Left colon (tissue), 2 donors: ENCODE results near the gene MEP1A. TPM values are rescaled to one million over a fixed set of nuclear protein-coding genes. Genes with fewer than 3 reads are reported as not detected.
"Not testable (repeated sequence)": the region's sequence is repeated elsewhere in the genome, so short reads cannot be mapped to it uniquely, and the experiment has no call there.

ENCODE experiments used
- ATAC-seq: fragments of 200-7000 bp; cut with Tn5 transposase; one replicate; pipeline ENCODE4 v1.9.1; 2020; ENCODE audit warnings: mild to moderate bottlenecking, moderate library complexity
- DNase-seq, 2 donors: peaks; one replicate each; pipeline ENCODE4 v3.0.0-alpha.2; 2020
- intact Hi-C, 2 donors: fragments of 100-400 bp; cut with DNase I in 1 of 2; cut with micrococcal nuclease in 1 of 2; formaldehyde crosslinking; loops; one replicate each; pipeline versions ENCODE4 v1.11.2 to v1.14.0; 2022; cut with DNase I, micrococcal nuclease
- total RNA-seq, 2 donors: library from RNA; stranded (reverse); fragmentation: NEBNext Ultra II Directional; extraction: Animal tissue kit (Norgen Biotek cat#: 25700); gene quantifications; one replicate each; pipeline ENCODE4 v1.2.1, GENCODE V29; 2021
- donor health status: DM: no; HTN: no; CAD: no.
- donor health status: DM: yes; HTN: yes; CAD: no.

Gene MEP1A
- total RNA-seq, 2 donors from 2014 or later = 197 to 412 TPM

DNA sequence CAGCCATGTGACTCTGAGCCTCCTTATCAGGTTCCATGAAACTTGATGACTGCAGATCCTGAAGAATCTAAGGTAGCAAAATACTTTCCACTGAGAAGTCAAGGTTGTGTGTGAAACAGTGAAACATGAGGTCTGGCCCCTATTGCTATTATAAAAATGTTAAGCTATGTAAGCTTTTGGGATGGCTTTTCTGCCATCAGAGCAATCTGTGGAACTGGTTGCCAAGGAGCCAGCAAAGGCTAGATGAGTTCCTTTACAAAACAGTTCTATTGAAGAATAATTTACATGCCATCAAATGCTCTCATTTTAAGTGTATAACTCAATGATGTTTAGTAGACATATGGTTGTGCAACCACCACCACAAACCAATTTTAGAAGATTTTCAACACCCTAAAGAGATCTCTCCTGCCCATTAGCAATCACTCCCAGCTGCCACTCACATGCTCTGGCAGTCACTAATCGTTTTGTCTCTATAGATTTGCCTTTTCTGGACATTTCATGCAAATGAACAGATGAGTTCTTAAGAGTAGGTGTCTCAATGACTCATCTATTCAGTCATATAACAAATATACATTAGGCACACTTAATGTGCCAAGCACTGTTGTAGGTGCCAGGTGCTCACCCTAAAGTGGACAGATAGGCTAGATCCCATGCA is 19.9 kb upstream of the MEP1A start:
- ATAC-seq (no peak), DNase-seq (no peak)
- intact Hi-C loops = no loop called here

DNA sequence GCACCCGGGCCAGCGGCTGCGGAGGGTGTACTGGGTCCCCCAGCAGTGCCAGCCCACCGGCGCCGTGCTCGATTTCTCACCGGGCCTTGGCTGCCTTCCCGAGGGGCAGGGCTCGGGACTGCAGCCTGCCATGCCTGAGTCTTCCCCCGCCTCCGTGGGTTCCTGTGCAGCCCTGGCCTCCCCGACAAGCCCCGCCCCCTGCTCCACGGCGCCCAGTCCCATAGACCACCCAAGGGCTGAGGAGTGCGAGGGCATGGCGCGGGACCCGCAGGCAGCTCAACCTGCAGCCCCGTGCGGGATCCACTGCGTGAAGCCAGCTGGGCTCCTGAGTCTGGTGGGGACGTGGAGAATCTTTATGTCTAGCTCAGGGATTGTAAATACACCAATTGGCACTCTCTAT is 18.5 kb upstream of the MEP1A start:
- DNase-seq, ATAC-seq, intact Hi-C loops: not testable (repeated sequence)

DNA sequence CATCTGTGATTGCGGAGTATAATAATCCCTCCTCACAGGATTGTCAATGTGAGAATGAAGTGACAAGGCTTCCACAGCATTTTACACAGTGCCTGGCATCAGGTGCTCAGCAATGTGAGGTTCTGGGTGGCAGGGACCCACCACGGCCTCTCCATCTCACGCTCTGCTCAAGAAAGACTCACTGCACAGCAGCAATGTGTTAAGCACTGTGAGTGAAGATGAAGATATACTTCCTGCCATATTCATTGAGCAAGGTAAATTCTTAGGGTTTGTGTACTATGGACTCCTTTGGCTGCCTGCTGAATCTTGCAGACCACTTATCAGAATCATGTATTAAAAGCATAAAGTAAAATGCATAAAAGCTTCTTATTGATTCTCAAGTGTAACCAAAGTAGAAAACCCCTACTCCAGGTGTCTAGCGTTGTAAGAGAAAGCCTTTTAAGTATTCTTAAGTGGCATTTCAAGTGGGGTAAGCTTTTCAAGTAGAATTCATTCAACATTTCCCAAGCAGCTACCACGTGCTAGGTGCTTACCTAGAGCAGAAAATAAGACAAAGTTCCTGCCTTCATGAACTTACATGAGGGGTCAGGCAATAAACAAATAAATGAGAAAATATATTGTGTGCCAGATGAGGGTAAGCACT is 17.0 kb upstream of the MEP1A start:
- DNase-seq = no peak
- intact Hi-C loops = no loop called here
- no peak for ATAC-seq

DNA sequence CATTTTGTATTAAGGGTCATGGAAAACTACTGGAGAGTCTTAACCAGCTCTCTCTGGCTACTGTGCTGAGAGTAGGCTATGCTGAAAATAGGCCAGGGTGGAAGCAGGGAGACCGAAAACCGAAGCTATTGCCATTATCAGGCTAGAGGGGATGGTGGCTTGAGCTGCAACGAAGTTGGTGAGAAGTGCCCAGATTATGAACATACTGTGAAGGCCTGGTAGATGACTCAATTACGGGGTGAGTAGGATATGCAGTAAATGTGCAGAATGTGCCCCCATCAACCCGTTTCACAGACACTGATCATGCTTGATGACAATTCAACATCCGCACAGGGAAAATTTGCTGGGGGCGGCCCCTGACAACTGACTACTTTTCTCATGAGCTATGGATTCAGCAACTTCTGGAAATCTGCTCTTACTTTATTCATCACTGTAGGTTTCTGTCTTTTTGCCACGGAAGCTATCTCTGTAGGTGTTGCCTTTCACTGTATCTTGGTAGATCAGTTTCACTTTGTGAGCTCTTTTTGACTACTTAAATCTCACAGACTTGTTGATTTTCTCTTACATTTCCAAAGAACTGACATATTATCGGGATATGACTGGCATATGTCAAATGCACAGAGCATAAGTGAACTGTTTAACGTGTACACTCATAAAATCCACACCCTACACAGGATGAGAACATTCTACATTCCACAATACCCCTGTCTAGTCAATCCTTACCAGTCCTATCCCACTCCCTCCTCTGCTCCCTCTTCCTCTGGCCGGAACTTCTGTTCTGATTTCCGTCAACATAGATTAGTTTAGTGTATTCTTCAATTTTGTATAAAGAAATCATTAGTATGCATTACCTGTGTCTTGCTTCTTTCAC is 15.5 kb upstream of the MEP1A start:
- DNase-seq = no peak
- intact Hi-C loops = no loop called here
- ATAC-seq = peak; percentile 76

DNA sequence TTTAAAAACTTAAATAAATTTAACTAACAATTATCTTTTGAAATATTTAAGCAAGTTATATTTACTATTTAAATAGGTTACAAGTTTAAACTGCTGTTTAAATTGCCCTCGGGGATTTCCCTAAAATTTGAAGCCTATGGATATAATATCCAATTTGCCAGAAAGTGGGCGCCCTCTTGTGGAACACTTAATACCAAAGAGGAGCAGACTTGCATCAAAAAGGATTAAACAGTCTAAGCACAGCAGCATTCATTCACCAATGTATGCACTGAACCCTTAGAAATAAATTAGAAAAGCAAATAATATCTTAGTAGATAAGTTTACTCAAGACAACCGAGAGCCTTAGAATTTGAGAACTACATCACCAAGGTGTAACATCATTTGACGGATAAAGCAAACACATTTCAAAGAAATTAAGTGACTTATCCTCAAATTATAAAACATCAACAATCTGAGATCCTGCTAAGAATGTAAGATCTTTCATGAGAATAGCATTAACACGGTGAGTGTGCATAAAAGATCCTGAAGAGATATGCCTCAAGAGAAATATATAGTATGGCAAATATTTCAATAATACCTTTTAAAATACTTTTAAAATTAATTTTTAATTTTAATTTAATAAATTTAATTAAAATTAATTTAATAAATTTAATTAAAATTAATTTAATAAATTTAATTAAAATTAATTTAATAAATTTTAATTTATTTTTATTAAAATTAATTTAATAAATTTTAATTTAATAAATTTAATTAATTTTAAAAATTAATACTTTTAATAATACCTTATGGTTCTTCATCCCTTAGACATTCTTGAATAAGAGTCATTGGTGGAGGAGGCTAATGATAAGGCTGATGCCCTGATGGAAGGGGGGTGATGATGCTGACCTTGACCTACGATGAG is 11.5 kb upstream of the MEP1A start:
- intact Hi-C loops = no loop called here
- ATAC-seq = peak; percentile 71
- peak; percentile 39 to 70 for DNase-seq

DNA sequence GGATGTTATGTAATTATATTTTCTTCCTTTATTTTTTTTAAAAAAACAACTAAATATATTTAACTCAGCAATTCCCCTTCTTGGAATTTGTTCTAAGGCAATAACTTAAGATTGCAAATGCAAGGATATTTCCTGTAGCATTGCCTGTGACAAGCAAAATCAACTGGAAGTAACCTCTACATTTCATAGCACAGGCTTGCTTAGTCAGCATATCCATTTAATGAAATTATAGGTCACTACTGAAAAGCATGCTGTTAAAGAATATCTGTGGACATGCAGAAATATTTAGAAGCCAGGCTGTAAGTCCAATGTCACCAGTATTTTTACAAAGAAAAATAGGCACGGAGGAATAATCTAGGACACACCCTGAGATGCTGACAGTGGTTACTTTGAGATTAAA is 8.7 kb upstream of the MEP1A start:
- ATAC-seq = no peak
- no peak for DNase-seq
- intact Hi-C loops = no loop called here

DNA sequence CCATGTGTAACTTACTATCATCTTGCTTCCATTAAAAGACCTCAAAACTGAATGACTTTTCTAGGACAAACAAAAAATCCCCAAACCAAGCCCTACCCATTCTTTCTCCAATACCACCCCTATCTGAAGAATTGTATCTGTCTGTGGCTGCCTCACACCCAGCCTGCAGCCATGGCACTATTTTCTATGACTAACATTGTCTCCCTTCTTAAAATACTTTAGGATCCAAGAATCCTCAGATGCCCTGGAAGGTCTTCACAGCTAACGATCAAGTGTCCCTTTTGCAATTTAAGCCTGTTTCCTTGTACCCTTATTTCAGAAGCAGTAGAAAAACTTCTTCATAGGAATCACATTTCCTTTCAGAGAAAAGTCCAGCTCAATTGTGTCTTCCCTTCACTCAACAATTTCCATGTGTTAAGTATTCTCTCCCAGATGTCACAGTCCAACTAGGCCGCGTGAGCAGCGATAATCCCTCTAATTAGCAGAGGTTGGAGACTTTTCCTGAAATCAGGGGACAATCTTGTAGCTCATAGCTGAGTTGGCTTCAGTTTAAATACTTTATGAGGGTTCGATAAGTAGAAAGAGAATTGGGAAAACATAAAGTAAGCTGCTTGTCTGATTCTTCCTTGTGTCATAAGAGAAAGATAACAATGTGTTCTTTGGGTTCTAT is 5.2 kb upstream of the MEP1A start:
- intact Hi-C loops = no loop called here
- ATAC-seq = no peak

DNA sequence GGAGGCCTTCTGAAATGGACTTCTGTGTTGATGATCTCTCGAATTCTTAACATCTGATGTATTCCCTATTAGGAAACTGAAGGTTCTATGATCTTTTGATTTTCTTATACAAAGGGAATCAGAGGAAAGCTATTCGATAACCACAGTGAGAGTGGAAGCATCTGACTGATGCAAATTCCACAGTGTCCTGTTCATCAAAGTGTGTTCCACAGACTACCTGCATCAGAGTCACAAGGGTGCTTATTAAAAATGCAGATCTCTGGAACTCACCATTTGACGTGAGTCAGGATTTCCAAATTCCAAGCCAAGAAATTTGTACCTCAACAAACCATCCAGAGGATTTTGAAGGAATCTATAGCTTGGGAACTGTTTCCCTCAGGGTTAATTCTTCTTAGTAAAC is 4.4 kb upstream of the MEP1A start:
- intact Hi-C loops = no loop called here
- no peak for ATAC-seq
- DNase-seq = no peak

More for the DNA sequence above, 5.2 kb upstream of the MEP1A start:
- DNase-seq = no peak

DNA sequence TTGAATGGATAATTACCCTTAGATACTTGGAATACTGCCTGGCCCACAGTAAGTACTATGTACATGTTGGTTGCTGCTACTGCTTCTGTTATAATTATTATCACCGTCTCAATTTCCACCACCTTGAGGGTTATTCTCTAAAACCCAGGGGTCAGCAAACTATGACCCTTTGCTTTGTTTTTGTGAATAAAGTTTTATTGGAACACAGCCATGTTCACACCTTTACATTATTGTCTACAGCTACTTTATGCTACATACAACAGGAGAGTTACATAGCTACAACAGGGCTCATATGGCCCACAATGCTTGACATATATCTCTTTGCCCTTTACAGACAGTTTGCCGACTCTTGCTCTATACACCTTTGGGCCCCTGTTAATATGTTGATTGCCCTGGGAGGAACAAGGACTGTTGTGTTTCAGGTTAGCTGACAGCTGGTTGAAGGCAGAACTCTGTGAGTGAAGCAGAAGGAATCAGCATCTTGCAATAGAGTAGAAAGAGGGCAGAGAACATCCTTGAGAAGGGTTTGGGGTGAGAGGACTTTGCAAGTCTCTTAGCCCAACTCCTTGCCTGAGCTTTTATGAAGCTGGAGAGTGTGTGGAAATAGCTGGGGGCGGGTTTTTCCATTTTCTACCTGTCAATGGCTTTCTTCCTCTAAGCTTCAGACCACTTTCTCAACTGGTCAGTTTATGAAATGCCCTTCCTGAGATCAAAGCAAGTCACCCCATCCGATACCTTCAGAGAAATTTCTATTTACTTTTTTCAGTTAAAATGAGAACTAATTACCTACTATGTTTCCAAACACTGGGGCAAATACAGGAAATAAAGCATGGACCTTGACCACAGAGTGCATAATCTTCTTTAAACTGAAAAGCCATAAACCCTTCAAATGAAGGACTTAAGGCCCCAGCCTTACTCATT is 3.5 kb upstream of the MEP1A start:
- peak; percentile 85 for ATAC-seq

DNA sequence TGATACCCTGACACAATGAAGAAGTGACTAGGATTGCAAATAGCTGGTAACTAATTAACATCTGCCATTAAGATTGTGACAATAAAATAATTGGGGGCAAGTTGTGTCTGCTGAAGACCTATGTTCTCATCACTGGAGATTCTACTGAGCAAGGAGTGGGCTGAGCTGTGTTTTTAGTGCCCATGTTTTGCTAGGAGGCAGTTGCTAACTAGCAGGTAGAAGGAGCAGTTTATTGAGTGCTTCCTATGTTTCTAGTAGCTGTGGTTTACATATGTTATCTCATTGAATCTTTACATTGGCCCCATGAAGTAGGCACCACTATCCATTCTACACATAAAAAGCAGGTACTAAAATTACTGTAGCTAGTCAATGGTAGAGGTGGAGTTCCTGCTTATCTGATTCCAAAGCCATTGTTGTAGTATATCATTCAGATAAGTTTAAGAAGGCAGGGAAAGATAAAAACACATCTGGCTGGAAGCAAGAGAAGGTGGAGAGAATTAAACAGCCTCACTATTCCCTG is 2.8 kb upstream of the MEP1A start:
- ATAC-seq = peak; percentile 67

More for the DNA sequence above, 3.5 kb upstream of the MEP1A start:
- DNase-seq = peak in 1 of 2 donors; percentile 16
- intact Hi-C loops = no loop called here

DNA sequence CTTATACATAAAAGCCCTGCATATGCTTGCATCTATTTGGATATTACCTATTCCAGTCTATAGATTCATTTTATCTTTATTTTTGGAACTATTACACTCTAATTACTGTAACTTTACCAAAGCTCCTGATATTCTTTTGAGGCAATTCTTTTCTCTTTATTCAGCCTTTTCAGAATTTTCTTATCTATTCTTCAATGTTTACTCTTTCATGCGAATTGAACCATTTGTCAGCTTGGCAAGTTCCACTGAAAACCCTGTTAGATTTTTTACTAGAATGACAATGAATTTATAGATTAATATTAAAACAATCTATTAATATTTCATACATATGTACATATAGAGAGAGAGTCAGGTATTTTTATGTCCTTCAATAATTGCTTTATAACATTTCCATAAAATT is 554 bp upstream of the MEP1A start:
- intact Hi-C loops = no loop called here
- no peak for DNase-seq
- no peak for ATAC-seq

More for the DNA sequence above, 2.8 kb upstream of the MEP1A start:
- intact Hi-C loops = no loop called here
- no peak for DNase-seq

DNA sequence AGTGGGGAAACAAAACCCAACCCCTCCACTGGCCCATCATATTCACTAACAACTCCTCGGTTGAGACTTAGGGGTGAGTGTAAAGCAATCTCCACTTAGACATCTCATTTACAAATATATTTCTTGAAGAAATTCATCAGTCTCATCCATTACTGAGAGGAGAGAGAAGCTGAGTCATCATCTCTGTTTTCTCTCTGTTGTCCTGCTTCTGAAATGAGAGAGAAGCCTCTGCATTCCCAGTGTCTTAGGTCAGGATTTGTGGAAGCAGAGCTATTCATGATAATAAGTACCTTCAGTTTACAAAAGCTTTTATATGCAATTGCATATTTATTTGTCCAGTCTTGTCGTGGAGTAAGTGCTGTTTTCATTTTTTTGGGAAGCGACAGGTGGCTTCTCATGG is 879 bp downstream of the MEP1A start:
- ATAC-seq (no peak), DNase-seq (no peak)
- intact Hi-C loops = no loop called here

DNA sequence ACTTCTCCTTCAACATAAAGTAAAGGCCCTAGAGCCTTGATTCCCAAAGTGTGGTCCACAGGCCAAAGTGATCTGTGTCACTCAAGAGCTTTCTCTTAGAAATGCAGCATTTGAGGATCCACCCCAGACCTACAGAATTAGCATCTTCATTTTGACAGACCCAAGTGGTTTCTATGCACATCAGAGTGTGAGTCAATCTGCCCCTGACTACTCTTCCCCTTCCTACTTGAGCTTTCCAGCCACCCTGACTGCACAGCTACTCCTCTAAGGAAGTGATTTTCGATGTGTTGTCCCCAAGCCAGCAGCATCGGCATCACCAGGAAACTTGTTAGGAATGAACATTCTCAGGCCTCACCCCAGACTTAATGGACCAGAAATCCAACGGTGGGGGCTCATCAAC is 2.6 kb downstream of the MEP1A start:
- ATAC-seq (no peak), DNase-seq (no peak)
- intact Hi-C loops = no loop called here

DNA sequence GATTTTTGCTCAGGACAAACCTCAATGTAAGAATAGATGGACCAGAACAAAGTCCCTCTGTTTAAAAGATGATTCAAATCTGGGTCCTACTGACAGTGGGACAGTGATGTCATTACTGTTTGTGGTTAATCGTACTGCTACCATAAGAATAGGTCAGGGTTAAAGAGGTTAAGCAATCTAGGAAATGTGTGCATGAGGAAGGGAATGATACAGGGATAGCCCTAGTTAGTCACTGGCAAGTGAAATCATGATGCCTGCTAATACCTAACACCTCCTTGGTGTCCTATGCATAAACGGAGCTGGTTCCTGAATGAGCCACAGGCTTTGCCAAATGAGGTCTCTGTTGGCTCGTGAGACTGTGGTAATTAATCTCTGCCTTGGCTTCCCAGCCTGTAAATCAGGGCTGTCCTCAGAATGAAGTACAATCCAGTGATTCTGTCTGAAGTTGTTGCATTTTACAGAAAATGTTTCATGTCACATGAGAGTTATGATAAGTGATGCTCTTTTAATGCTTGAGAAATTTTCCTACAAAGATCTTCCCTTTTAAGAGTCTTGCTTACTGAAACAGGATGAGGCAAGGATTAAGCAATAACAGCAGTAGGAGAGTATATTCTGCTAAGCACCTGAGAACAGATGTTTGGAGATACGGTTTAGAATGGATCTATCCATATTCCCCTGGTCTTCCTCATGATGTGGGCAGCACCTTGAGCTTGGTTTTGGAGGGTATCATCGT is 3.8 kb downstream of the MEP1A start:
- ATAC-seq (peak; percentile 72), DNase-seq (no peak)
- intact Hi-C loops = no loop called here

DNA sequence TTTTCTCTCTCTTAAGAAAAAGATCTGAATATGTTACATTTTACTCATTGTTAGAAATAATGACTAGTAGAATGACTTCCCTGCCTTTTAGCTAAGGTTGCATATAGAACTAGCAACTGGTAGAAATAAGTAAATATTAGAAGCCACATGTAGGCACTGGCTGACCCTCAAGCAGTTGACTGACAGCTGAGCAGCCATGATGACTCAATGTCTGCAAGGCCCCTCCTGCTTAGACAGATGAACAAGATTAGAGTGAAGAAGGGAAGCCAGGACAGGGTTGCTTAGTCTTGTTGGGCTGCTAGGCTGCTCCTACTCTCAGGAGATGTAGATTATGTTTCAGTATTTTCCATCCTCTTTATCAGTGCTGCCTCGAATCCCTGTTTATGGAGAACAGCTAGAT is 6.5 kb downstream of the MEP1A start:
- intact Hi-C loops = no loop called here

DNA sequence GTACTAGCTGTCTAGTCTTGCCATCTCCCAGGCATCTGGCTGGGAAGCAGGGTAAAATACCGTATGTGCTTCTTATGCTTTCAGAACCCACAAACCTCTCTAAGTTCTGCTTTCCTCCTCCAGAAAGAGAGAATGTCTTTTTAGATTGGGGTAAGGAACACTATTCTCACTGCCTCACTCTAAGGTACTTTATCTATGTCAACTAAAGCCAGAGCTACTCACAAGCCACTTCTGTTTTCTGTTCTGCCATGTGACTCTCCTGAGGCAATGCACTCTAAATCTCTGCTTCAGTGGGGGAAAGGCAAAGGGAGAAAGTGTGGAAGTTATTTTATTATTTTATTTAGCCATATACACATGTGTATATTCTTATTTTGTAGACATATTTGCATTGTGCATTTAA is 15.6 kb downstream of the MEP1A start:
- DNase-seq = no peak
- intact Hi-C loops = no loop called here
- peak; percentile 45 for ATAC-seq

More for the DNA sequence above, 6.5 kb downstream of the MEP1A start:
- no peak for ATAC-seq
- no peak for DNase-seq
